Naive B cell (primary cell): ENCODE measurements around the gene ZNF697. TPM values are rescaled to one million over a fixed set of nuclear protein-coding genes. Genes with fewer than 3 reads are reported as not detected.
A peak's percentile ranks its signal among the peaks of the same experiment; 100 is the strongest.

Experiments used
- ATAC-seq, 2 donors: fragments of 150-1000 bp; cut with Tn5 transposase; 2 replicates each; pipeline ENCODE4 v1.10.0; 2021; ENCODE audit warnings: low read depth in 2 of 2, mild to moderate bottlenecking in 2 of 2, moderate library complexity in 2 of 2
- DNase-seq: peaks from one replicate; pipeline ENCODE4 v3.0.0; 2022
- H3K27ac Mint-ChIP-seq, 6 donors: one replicate each; pipeline ENCODE4 v1.8.0; 2020 to 2022; ENCODE audit warnings: mild to moderate bottlenecking in 6 of 6, mixed read lengths in 6 of 6, moderate library complexity in 5 of 6, inconsistent platforms in 2 of 6
- H3K27me3 Mint-ChIP-seq, 3 donors: one replicate each; pipeline ENCODE4 v1.8.0; 2021 to 2022; ENCODE audit warnings: mixed read lengths in 3 of 3, mild to moderate bottlenecking in 1 of 3
- H3K36me3 Mint-ChIP-seq, 2 donors: one replicate each; pipeline ENCODE4 v1.8.0; 2020 to 2022; ENCODE audit warnings: mixed read lengths in 2 of 2, inconsistent platforms in 1 of 2, mild to moderate bottlenecking in 1 of 2
- H3K4me1 Mint-ChIP-seq, 3 donors: one replicate each; pipeline ENCODE4 v1.8.0; 2020 to 2022; ENCODE audit warnings: mixed read lengths in 3 of 3, inconsistent platforms in 1 of 3, mild to moderate bottlenecking in 1 of 3, moderate library complexity in 1 of 3
- H3K4me3 Mint-ChIP-seq, 8 donors: one replicate each; pipeline ENCODE4 v1.8.0; 2020 to 2022; ENCODE audit warnings: mild to moderate bottlenecking in 8 of 8, mixed read lengths in 8 of 8, moderate library complexity in 8 of 8, inconsistent platforms in 2 of 8
- H3K9me3 Mint-ChIP-seq, 7 donors: one replicate each; pipeline ENCODE4 v1.8.0; 2020 to 2022; ENCODE audit warnings: mixed read lengths in 7 of 7, mild to moderate bottlenecking in 5 of 7, inconsistent platforms in 2 of 7, moderate library complexity in 1 of 7
- polyA plus RNA-seq, 6 donors: library from polyadenylated mRNA; unstranded; fragments of 300-500 nt; fragmentation: Illumina TruSeq; gene quantifications; one replicate each; pipeline ENCODE4 v1.2.3, GENCODE V29; 2021; ENCODE audit warnings: low read depth in 6 of 6

The ZNF697 gene
- polyA plus RNA-seq, 6 donors from 2014 or later = not detected

GRCh38 chr1:119634016-119634415, 14.1 kb downstream of the ZNF697 start:
- Mint-ChIP-seq H3K27ac (no peak overlapping the region), H3K4me1 (no peaks in the 10 kb centered on the region), H3K4me3 (no peak overlapping the region), H3K9me3 (peaks cover 0 to 3% (median 0%) of the 10 kb centered on the region in 7 donors), H3K27me3 (peaks cover 35 to 50% (median 48%) of the 10 kb centered on the region in 3 donors), H3K36me3 (no peaks in the 10 kb centered on the region)
- no peak for DNase-seq
- ATAC-seq = no peak

GRCh38 chr1:119633575-119633974, 14.5 kb downstream of the ZNF697 start:
- Mint-ChIP-seq H3K9me3 (peaks cover 0 to 3% (median 0%) of the 10 kb centered on the region in 7 donors), H3K27ac (no peak overlapping the region), H3K4me1 (no peaks in the 10 kb centered on the region), H3K27me3 (peaks cover 39 to 51% (median 50%) of the 10 kb centered on the region in 3 donors), H3K4me3 (no peak overlapping the region), H3K36me3 (no peaks in the 10 kb centered on the region)
- ATAC-seq = no peak
- DNase-seq = no peak

- H3K4me3 Mint-ChIP-seq = no peak overlapping the region
- H3K27me3 Mint-ChIP-seq = peaks cover 45 to 59% (median 50%) of the 10 kb centered on the region in 3 donors
- H3K4me1 Mint-ChIP-seq = no peaks in the 10 kb centered on the region
- no peak for DNase-seq
- H3K9me3 Mint-ChIP-seq = peaks cover 0 to 3% (median 0%) of the 10 kb centered on the region in 7 donors
- no peak overlapping the region for H3K27ac Mint-ChIP-seq
- no peaks in the 10 kb centered on the region for H3K36me3 Mint-ChIP-seq
- ATAC-seq = no peak
Measured at GRCh38 chr1:119632841-119633240, 15.2 kb downstream of the ZNF697 start.

- no peaks in the 10 kb centered on the region for H3K4me1 Mint-ChIP-seq
- H3K27me3 Mint-ChIP-seq = peaks cover 50 to 66% (median 51%) of the 10 kb centered on the region in 3 donors
- H3K4me3 Mint-ChIP-seq = no peak overlapping the region
- H3K27ac Mint-ChIP-seq = no peak overlapping the region
- DNase-seq (no peak), ATAC-seq (no peak)
- H3K36me3 Mint-ChIP-seq = no peaks in the 10 kb centered on the region
- peaks cover 0 to 3% (median 0%) of the 10 kb centered on the region in 7 donors for H3K9me3 Mint-ChIP-seq
Measured at GRCh38 chr1:119632103-119632490, 16.0 kb downstream of the ZNF697 start.

- DNase-seq (no peak), ATAC-seq (no peak)
- H3K27ac Mint-ChIP-seq = no peak overlapping the region
- peaks cover 0 to 3% (median 0%) of the 10 kb centered on the region in 7 donors for H3K9me3 Mint-ChIP-seq
- H3K4me1 Mint-ChIP-seq = no peaks in the 10 kb centered on the region
- H3K27me3 Mint-ChIP-seq = peaks cover 50 to 71% (median 56%) of the 10 kb centered on the region in 3 donors
- no peaks in the 10 kb centered on the region for H3K36me3 Mint-ChIP-seq
- H3K4me3 Mint-ChIP-seq = peak overlapping the region in 1 of 8 donors; percentile 44
Measured at GRCh38 chr1:119631433-119632102, 16.5 kb downstream of the ZNF697 start.

- Mint-ChIP-seq H3K27me3 (peaks cover 50 to 76% (median 61%) of the 10 kb centered on the region in 3 donors), H3K27ac (no peak overlapping the region), H3K4me3 (peak overlapping the region in 1 of 8 donors; percentile 44), H3K4me1 (no peaks in the 10 kb centered on the region), H3K36me3 (no peaks in the 10 kb centered on the region), H3K9me3 (peaks cover 0 to 3% (median 0%) of the 10 kb centered on the region in 7 donors)
- DNase-seq (no peak), ATAC-seq (no peak)
Measured at GRCh38 chr1:119631086-119631432, 17.0 kb downstream of the ZNF697 start.

GRCh38 chr1:119626841-119627240, 21.2 kb downstream of the ZNF697 start:
- H3K27ac Mint-ChIP-seq = no peak overlapping the region
- H3K4me3 Mint-ChIP-seq = no peak overlapping the region
- no peaks in the 10 kb centered on the region for H3K4me1 Mint-ChIP-seq
- ATAC-seq (no peak), DNase-seq (no peak)
- no peaks in the 10 kb centered on the region for H3K36me3 Mint-ChIP-seq
- H3K9me3 Mint-ChIP-seq = peaks cover 0 to 3% (median 0%) of the 10 kb centered on the region in 7 donors
- H3K27me3 Mint-ChIP-seq = peaks cover 24 to 50% (median 43%) of the 10 kb centered on the region in 3 donors

- Mint-ChIP-seq H3K4me1 (no peaks in the 10 kb centered on the region), H3K27ac (no peak overlapping the region), H3K9me3 (peaks cover 0 to 3% (median 0%) of the 10 kb centered on the region in 7 donors), H3K36me3 (no peaks in the 10 kb centered on the region), H3K27me3 (peaks cover 17 to 46% (median 42%) of the 10 kb centered on the region in 3 donors), H3K4me3 (no peak overlapping the region)
- DNase-seq = no peak
- no peak for ATAC-seq
Measured at GRCh38 chr1:119626011-119626545, 22.0 kb downstream of the ZNF697 start.

- Mint-ChIP-seq H3K9me3 (peaks cover 0 to 2% (median 0%) of the 10 kb centered on the region in 7 donors), H3K27ac (peak overlapping the region in 1 of 6 donors; percentile 83), H3K27me3 (peaks cover 0 to 35% (median 30%) of the 10 kb centered on the region in 3 donors), H3K4me1 (no peaks in the 10 kb centered on the region), H3K4me3 (peak overlapping the region in 1 of 8 donors; percentile 55), H3K36me3 (no peaks in the 10 kb centered on the region)
- ATAC-seq = no peak
- DNase-seq = no peak
Measured at GRCh38 chr1:119623678-119624077, 24.4 kb downstream of the ZNF697 start.

GRCh38 chr1:119623193-119623515, 24.9 kb downstream of the ZNF697 start:
- Mint-ChIP-seq H3K27me3 (peaks cover 0 to 30% (median 26%) of the 10 kb centered on the region in 3 donors), H3K36me3 (no peaks in the 10 kb centered on the region), H3K4me1 (no peaks in the 10 kb centered on the region), H3K9me3 (peaks cover 0 to 2% (median 0%) of the 10 kb centered on the region in 7 donors), H3K4me3 (no peak overlapping the region), H3K27ac (no peak overlapping the region)
- no peak for DNase-seq
- ATAC-seq = no peak

GRCh38 chr1:119622311-119623192, 25.5 kb downstream of the ZNF697 start:
- Mint-ChIP-seq H3K4me1 (no peaks in the 10 kb centered on the region), H3K27me3 (peaks cover 0 to 24% (median 20%) of the 10 kb centered on the region in 3 donors), H3K9me3 (peaks cover 0 to 2% (median 0%) of the 10 kb centered on the region in 7 donors), H3K4me3 (no peak overlapping the region), H3K36me3 (no peaks in the 10 kb centered on the region), H3K27ac (no peak overlapping the region)
- DNase-seq (no peak), ATAC-seq (no peak)

- DNase-seq (no peak), ATAC-seq (no peak)
- Mint-ChIP-seq H3K27ac (no peak overlapping the region), H3K36me3 (no peaks in the 10 kb centered on the region), H3K27me3 (peaks cover 0 to 15% (median 13%) of the 10 kb centered on the region in 3 donors), H3K4me3 (no peak overlapping the region), H3K4me1 (no peaks in the 10 kb centered on the region), H3K9me3 (peaks cover 0 to 2% (median 0%) of the 10 kb centered on the region in 7 donors)
Measured at GRCh38 chr1:119621705-119622104, 26.4 kb downstream of the ZNF697 start.

GRCh38 chr1:119617751-119618691, 30.0 kb downstream of the ZNF697 start:
- no peak for DNase-seq
- H3K27me3 Mint-ChIP-seq = peaks cover 0 to 9% (median 3%) of the 10 kb centered on the region in 3 donors
- H3K4me3 Mint-ChIP-seq = no peak overlapping the region
- no peaks in the 10 kb centered on the region for H3K36me3 Mint-ChIP-seq
- ATAC-seq = no peak
- no peak overlapping the region for H3K27ac Mint-ChIP-seq
- no peaks in the 10 kb centered on the region for H3K4me1 Mint-ChIP-seq
- no peaks in the 10 kb centered on the region for H3K9me3 Mint-ChIP-seq
